H1 (cell line): Measurements from ENCODE around the gene RASSF10. TPM values are rescaled to one million over a fixed set of nuclear protein-coding genes. Genes with fewer than 3 reads are reported as not detected.

ENCODE experiments used
- CTCF ChIA-PET: fragments of 300-600 bp; sonication (Branson Sonifier 250); formaldehyde crosslinking; loops from one replicate; lab custom pipeline; 2021; ENCODE audit not compliant: partially characterized antibody; lab: Charles Lee
- POLR2A ChIA-PET: fragments of 300-600 bp; sonication (Branson Sonifier 250); formaldehyde crosslinking; loops from one replicate; lab custom pipeline; 2021; ENCODE audit warnings: inconsistent platforms; ENCODE audit not compliant: partially characterized antibody; lab: Charles Lee
- DNase-seq, 2 experiments: peaks; one replicate each; pipeline versions ENCODE4 v3.0.0 to v3.0.0-alpha.2; 2010 to 2022; ENCODE audit warnings: low spot score in 2 of 2, low read depth in 1 of 2, mixed read lengths in 1 of 2
- FAIRE-seq: peaks from 2 replicates; lab custom pipeline; 2011; peaks lifted over from hg19 to GRCh38; lab: Jason Lieb, UNC
- H2AFZ ChIP-seq: 2 replicates; pipeline ENCODE4 v1.8.1; 2012; ENCODE audit warnings: low read length, inconsistent platforms
- H2AK5ac ChIP-seq: 2 replicates; pipeline ENCODE4 v1.6.1; 2013; ENCODE audit warnings: low read depth, low read length
- H2BK120ac ChIP-seq: replicated peaks from 2 replicates; pipeline ENCODE3; 2013; ENCODE audit warnings: low read depth, low read length, inconsistent platforms
- H2BK12ac ChIP-seq: 2 replicates; pipeline ENCODE4 v1.6.1; 2013; ENCODE audit warnings: low read depth, low read length
- H2BK15ac ChIP-seq: 2 replicates; pipeline ENCODE4 v1.6.1; 2013; ENCODE audit warnings: low read length
- H2BK20ac ChIP-seq: 2 replicates; pipeline ENCODE4 v1.6.1; 2013; ENCODE audit warnings: low read length
- H2BK5ac ChIP-seq: 2 replicates; pipeline ENCODE4 v1.6.1; 2013; ENCODE audit warnings: low read depth, low read length
- H3K14ac ChIP-seq: 2 replicates; pipeline ENCODE4 v1.6.1; 2013; ENCODE audit warnings: inconsistent platforms; ENCODE audit not compliant: insufficient read length
- H3K18ac ChIP-seq: 2 replicates; pipeline ENCODE4 v1.6.1; 2013; ENCODE audit warnings: low read length; ENCODE audit errors: extremely low read depth
- H3K23ac ChIP-seq: 2 replicates; pipeline ENCODE4 v1.6.1; 2013; ENCODE audit warnings: inconsistent platforms; ENCODE audit not compliant: insufficient read length
- H3K23me2 ChIP-seq: 2 replicates; pipeline ENCODE4 v1.6.1; 2013; ENCODE audit warnings: low read depth, low read length
- H3K27ac ChIP-seq: 2 replicates; pipeline ENCODE4 v1.6.1; 2011; ENCODE audit warnings: low read depth, low read length, inconsistent platforms
- H3K27me3 ChIP-seq, 4 experiments: replicated peaks in 1 of 4; 1 replicate in 1 of 4; 2 replicates in 3 of 4; pipeline versions ENCODE4 v1.6.1 to v1.8.1; 2011 to 2013; ENCODE audit warnings: low read length in 3 of 4, mild to moderate bottlenecking in 3 of 4, inconsistent platforms in 2 of 4, mixed read lengths in 2 of 4, moderate library complexity in 1 of 4; ENCODE audit not compliant: control insufficient read depth in 3 of 4, insufficient read depth in 3 of 4; ENCODE audit errors: extremely low read depth in 1 of 4
- H3K36me3 ChIP-seq, 4 experiments: 2 replicates each; pipeline versions ENCODE4 v1.6.1 to v1.8.1; 2011 to 2013; ENCODE audit warnings: mild to moderate bottlenecking in 4 of 4, low read length in 3 of 4, moderate library complexity in 2 of 4, control low read depth in 1 of 4, inconsistent platforms in 1 of 4; ENCODE audit not compliant: insufficient read depth in 4 of 4, control insufficient read depth in 2 of 4
- H3K4ac ChIP-seq: replicated peaks from 2 replicates; pipeline ENCODE3; 2013; ENCODE audit warnings: low read length, low read depth, mixed read lengths, inconsistent platforms; ENCODE audit not compliant: insufficient read length
- H3K4me1 ChIP-seq, 4 experiments: replicated peaks in 1 of 4; 1 replicate in 1 of 4; 2 replicates in 3 of 4; pipeline versions ENCODE4 v1.6.1 to v1.8.1; 2011 to 2013; ENCODE audit warnings: low read length in 3 of 4, inconsistent platforms in 2 of 4, mixed read lengths in 1 of 4; ENCODE audit not compliant: insufficient read depth in 4 of 4, control insufficient read depth in 3 of 4
- H3K4me2 ChIP-seq, 2 experiments: 2 replicates each; pipeline versions ENCODE4 v1.6.1 to v1.8.1; 2011 to 2013; ENCODE audit warnings: low read depth in 2 of 2, low read length in 2 of 2, control low read depth in 1 of 2, inconsistent platforms in 1 of 2, mild to moderate bottlenecking in 1 of 2; ENCODE audit not compliant: insufficient read depth in 1 of 2
- H3K4me3 ChIP-seq, 4 experiments: fragments of 200-600, 300-600 bp in 1 of 4; sonication (generic), shearing (Covaris generic), sonication (Bioruptor Twin) in 1 of 4; 2 replicates each; pipeline versions ENCODE4 v1.5.1 to v1.8.1; 2011 to 2016; ENCODE audit warnings: low read length in 4 of 4, low read depth in 3 of 4, control low read depth in 2 of 4, inconsistent platforms in 2 of 4, mild to moderate bottlenecking in 2 of 4, mixed read lengths in 1 of 4, moderate library complexity in 1 of 4; ENCODE audit not compliant: insufficient read depth in 2 of 4; ENCODE audit errors: extremely low read depth in 1 of 4
- H3K56ac ChIP-seq: replicated peaks from 2 replicates; pipeline ENCODE3; 2013; ENCODE audit warnings: low read depth, mild to moderate bottlenecking, mixed read lengths, low read length, inconsistent platforms; ENCODE audit not compliant: insufficient read length
- H3K79me1 ChIP-seq: 2 replicates; pipeline ENCODE4 v1.6.1; 2013; ENCODE audit warnings: low read depth, low read length, control low read depth
- H3K79me2 ChIP-seq, 2 experiments: 2 replicates each; pipeline versions ENCODE4 v1.6.1 to v1.8.1; 2012 to 2013; ENCODE audit warnings: low read length in 2 of 2, mild to moderate bottlenecking in 2 of 2, inconsistent platforms in 1 of 2; ENCODE audit not compliant: insufficient read depth in 2 of 2, control insufficient read depth in 1 of 2
- H3K9ac ChIP-seq, 4 experiments: replicated peaks in 1 of 4; 1 replicate in 1 of 4; 2 replicates in 3 of 4; pipeline versions ENCODE4 v1.6.1 to v1.8.1; 2011 to 2013; ENCODE audit warnings: low read depth in 3 of 4, low read length in 3 of 4, control low read depth in 2 of 4, mild to moderate bottlenecking in 2 of 4, moderate library complexity in 2 of 4, inconsistent platforms in 1 of 4; ENCODE audit errors: extremely low read depth in 1 of 4
- H3K9me3 ChIP-seq, 2 experiments: 2 replicates each; pipeline versions ENCODE4 v1.6.1 to v1.8.1; 2012 to 2013; ENCODE audit warnings: mild to moderate bottlenecking in 2 of 2, moderate library complexity in 2 of 2, control low read depth in 1 of 2, inconsistent platforms in 1 of 2, low read depth in 1 of 2, low read length in 1 of 2, mixed read lengths in 1 of 2; ENCODE audit not compliant: insufficient read depth in 2 of 2
- H4K20me1 ChIP-seq, 2 experiments: replicated peaks in 1 of 2; 2 replicates each; pipeline versions ENCODE3 to v1.8.1; 2011 to 2013; ENCODE audit warnings: inconsistent platforms in 2 of 2, low read length in 2 of 2, mild to moderate bottlenecking in 1 of 2; ENCODE audit not compliant: insufficient read depth in 2 of 2, control insufficient read depth in 1 of 2
- H4K5ac ChIP-seq: 2 replicates; pipeline ENCODE4 v1.6.1; 2013; ENCODE audit warnings: low read length, low read depth, mixed read lengths, inconsistent platforms; ENCODE audit not compliant: insufficient read length
- H4K8ac ChIP-seq: 2 replicates; pipeline ENCODE4 v1.8.0; 2013; ENCODE audit warnings: mild to moderate bottlenecking, moderate library complexity, low read length, inconsistent platforms; ENCODE audit not compliant: insufficient read depth; ENCODE audit errors: extremely low read depth
- H4K91ac ChIP-seq: replicated peaks from 2 replicates; pipeline ENCODE3; 2013; ENCODE audit warnings: low read length, mixed read lengths, inconsistent platforms; ENCODE audit not compliant: insufficient read length
- BACH1 ChIP-seq: IDR thresholded peaks from 2 replicates; pipeline ENCODE4 v1.6.1; 2012; ENCODE audit warnings: low read length, improper control_type of control experiment
- BCL11A ChIP-seq, 2 experiments: IDR thresholded peaks; one replicate each; pipeline ENCODE4 v1.6.1; 2011; ENCODE audit warnings: low read depth in 2 of 2, low read length in 2 of 2, mild to moderate bottlenecking in 2 of 2
- CHD1 ChIP-seq: IDR thresholded peaks from 2 replicates; pipeline ENCODE4 v1.6.1; 2012; ENCODE audit warnings: low read depth, low read length, improper control_type of control experiment
- RAD21 ChIP-seq, 2 experiments: IDR thresholded peaks in 1 of 2; conservative IDR thresholded peaks in 1 of 2; 2 replicates each; pipeline ENCODE4 v1.6.1; 2011; ENCODE audit warnings: low read depth in 2 of 2, low read length in 2 of 2, improper control_type of control experiment in 1 of 2, inconsistent platforms in 1 of 2, mild to moderate bottlenecking in 1 of 2, moderate library complexity in 1 of 2
- SP1 ChIP-seq: IDR thresholded peaks from 2 replicates; pipeline ENCODE4 v1.6.1; 2011; ENCODE audit warnings: low read depth, low read length
- WGBS, 2 experiments: shearing (Covaris generic) in 1 of 2; methylation state at CpG; one replicate each; pipeline versions ENCODE4 v1.1.6 to v1.1.7; 2013 to 2015; ENCODE audit warnings: low lambda C conversion rate in 2 of 2, mixed read lengths in 2 of 2, inconsistent platforms in 1 of 2, low coverage in 1 of 2, missing lambda C conversion rate in 1 of 2; ENCODE audit not compliant: insufficient replicate concordance in 2 of 2, insufficient coverage in 1 of 2, insufficient read length in 1 of 2; ENCODE audit errors: extremely low coverage in 1 of 2, missing lambda C conversion rate in 1 of 2; 5-methylcytosine and 5-hydroxymethylcytosine counted together
- polyA plus RNA-seq, 7 experiments: library from polyadenylated mRNA; depleted of rRNA in 3 of 7; stranded (reverse) in 5 of 7; unstranded in 2 of 7; fragments of >200 nt in 5 of 7; fragments of 200-250 nt in 2 of 7; gene quantifications; 1 replicate in 5 of 7; 2 replicates in 1 of 7; 4 replicates in 1 of 7; pipeline versions ENCODE4 v1.2.1 to v1.2.3, GENCODE V29; 2011 to 2013; ENCODE audit warnings: missing spikeins in 2 of 7, mixed read lengths in 2 of 7
- total RNA-seq: library from RNA; stranded (reverse); fragmentation: NEBNext Ultra II Directional; extraction: Animal tissue kit (Norgen Biotek cat#: 25700); gene quantifications from 2 replicates; pipeline ENCODE4 v1.2.1, GENCODE V29; 2021

RASSF10 gene
- total and polyA plus RNA-seq, 2 of the 8 experiments (the other 6 are each of a cell fraction or from before 2014, with no cell fraction given), result 0.51 to 1.8 TPM

- Histone ChIP-seq H2BK5ac (no peak overlapping the region), H3K27ac (no peak overlapping the region), H3K79me2 (no peaks in the 10 kb centered on the region), H4K91ac (no peak overlapping the region), H2BK12ac (no peak overlapping the region), H3K36me3 (no peaks in the 10 kb centered on the region), H2AFZ (no peak overlapping the region), H3K18ac (no peak overlapping the region), H2BK120ac (no peak overlapping the region), H2AK5ac (no peak overlapping the region), H3K4me2 (no peak overlapping the region), H2BK20ac (no peak overlapping the region), H4K5ac (no peak overlapping the region), H3K4ac (no peak overlapping the region), H3K9ac (no peak overlapping the region), H3K14ac (peak overlapping the region; percentile 28), H2BK15ac (no peak overlapping the region), H3K4me3 (no peak overlapping the region), H3K9me3 (no peaks in the 10 kb centered on the region; a peak in 1 of 4 replicates), H3K56ac (no peak overlapping the region), H3K27me3 (no peaks in the 10 kb centered on the region), H3K23ac (no peak overlapping the region), H3K79me1 (no peaks in the 10 kb centered on the region), H3K4me1 (no peaks in the 10 kb centered on the region; a peak in 1 of 7 replicates), H4K20me1 (no peaks in the 10 kb centered on the region), H3K23me2 (no peaks in the 10 kb centered on the region; the same call in 1 of the 2 replicates), H4K8ac (no peak overlapping the region)
- FAIRE-seq (no peak), DNase-seq (no peak)
- WGBS, 2 experiments, result 89% methylated on average over 8 of the region's 8 CpGs; no CpG with 5 or more reads in 1 of the 2 experiments
- CTCF ChIA-PET, result interaction anchor here (0.6 to 1.4 kb wide), 4 partner anchors 8 to 23 kb away, joined by 3 to 4 read pairs (median 3); no protein-coding TSS in a partner anchor
- POLR2A ChIA-PET, result no interaction called here
- TF ChIP-seq RAD21 (IDR thresholded peaks at IDR 0.05 in 1 of 2, conservative IDR thresholded peaks at IDR 0.05 in 1 of 2; ENCODE audit: low read depth in 2 of 2, low read length in 2 of 2) (no peak), SP1 (no peak), BCL11A (IDR thresholded peaks at IDR 0.05; ENCODE audit: low read depth in 2 of 2, low read length in 2 of 2) (no peak), CHD1 (no peak), BACH1 (no peak)
Measured at GRCh38 chr11:12986194-12986898, 22.8 kb upstream of the RASSF10 start.
